Keratinocyte (primary cell): ENCODE measurements around the gene TMEM87B. TPM values are rescaled to one million over a fixed set of nuclear protein-coding genes. Genes with fewer than 3 reads are reported as not detected.
A peak's percentile ranks its signal among the peaks of the same experiment; 100 is the strongest.

Source experiments
- DNase-seq: peaks from one replicate; pipeline ENCODE4 v3.0.0-alpha.2; 2011; ENCODE audit warnings: low read depth, missing footprints, low spot score
- FAIRE-seq: peaks from 2 replicates; lab custom pipeline; 2011; peaks lifted over from hg19 to GRCh38; lab: Jason Lieb, UNC
- H2AFZ ChIP-seq: 2 replicates; pipeline ENCODE4 v1.6.0; 2012; ENCODE audit warnings: low read length, control low read depth, inconsistent platforms; ENCODE audit not compliant: control insufficient read depth
- H3K27ac ChIP-seq: 2 replicates; pipeline ENCODE4 v1.5.1; 2011; ENCODE audit warnings: low read length; ENCODE audit not compliant: control insufficient read depth, insufficient read depth
- H3K27me3 ChIP-seq: 3 replicates; pipeline ENCODE4 v1.6.0; 2011; ENCODE audit warnings: low read length; ENCODE audit not compliant: control insufficient read depth, insufficient read depth; ENCODE audit errors: extremely low read depth
- H3K36me3 ChIP-seq, 2 experiments: 2 replicates in 1 of 2; 3 replicates in 1 of 2; pipeline ENCODE4 v1.5.1; 2011; ENCODE audit warnings: low read length in 2 of 2, mild to moderate bottlenecking in 1 of 2; ENCODE audit not compliant: control insufficient read depth in 2 of 2, insufficient read depth in 2 of 2; ENCODE audit errors: extremely low read depth in 1 of 2
- H3K4me1 ChIP-seq: 3 replicates; pipeline ENCODE4 v1.5.1; 2011; ENCODE audit warnings: low read length; ENCODE audit not compliant: control insufficient read depth, insufficient read depth; ENCODE audit errors: extremely low read depth
- H3K4me2 ChIP-seq: 3 replicates; pipeline ENCODE4 v1.6.0; 2011; ENCODE audit warnings: low read depth, low read length; ENCODE audit not compliant: control insufficient read depth, insufficient read depth; ENCODE audit errors: extremely low read depth
- H3K4me3 ChIP-seq, 3 experiments: fragments of 200-600 bp in 1 of 3; sonication (generic) in 1 of 3; 2 replicates in 2 of 3; 3 replicates in 1 of 3; pipeline ENCODE4 v1.5.1; 2011 to 2016; ENCODE audit warnings: low read length in 3 of 3, mild to moderate bottlenecking in 3 of 3, control low read depth in 2 of 3, inconsistent platforms in 1 of 3, low read depth in 1 of 3, mixed read lengths in 1 of 3, mixed run types in 1 of 3, moderate library complexity in 1 of 3; ENCODE audit not compliant: control insufficient read depth in 2 of 3, insufficient read depth in 2 of 3; ENCODE audit errors: extremely low read depth in 1 of 3
- H3K79me2 ChIP-seq: 2 replicates; pipeline ENCODE4 v1.6.0; 2012; ENCODE audit warnings: low read length; ENCODE audit not compliant: control insufficient read depth, insufficient read depth
- H3K9ac ChIP-seq: 3 replicates; pipeline ENCODE4 v1.6.0; 2011; ENCODE audit warnings: low read length; ENCODE audit not compliant: control insufficient read depth, insufficient read depth; ENCODE audit errors: extremely low read depth
- H3K9me1 ChIP-seq: 3 replicates; pipeline ENCODE4 v1.6.0; 2011; ENCODE audit warnings: low read length; ENCODE audit not compliant: control insufficient read depth, insufficient read depth; ENCODE audit errors: extremely low read depth
- H3K9me3 ChIP-seq: 2 replicates; pipeline ENCODE4 v1.5.1; 2012; ENCODE audit warnings: low read depth, low read length; ENCODE audit not compliant: control insufficient read depth
- H4K20me1 ChIP-seq: 3 replicates; pipeline ENCODE4 v1.6.0; 2011; ENCODE audit warnings: low read length; ENCODE audit not compliant: control insufficient read depth, insufficient read depth; ENCODE audit errors: extremely low read depth
- CTCF ChIP-seq, 3 experiments: IDR thresholded peaks in 1 of 3; conservative IDR thresholded peaks in 1 of 3; optimal IDR thresholded peaks in 1 of 3; 2 replicates in 2 of 3; 3 replicates in 1 of 3; pipeline versions ENCODE3 to v1.5.1; 2011; ENCODE audit warnings: low read length in 3 of 3, mild to moderate bottlenecking in 3 of 3, moderate library complexity in 2 of 3, control low read depth in 1 of 3, inconsistent platforms in 1 of 3; ENCODE audit not compliant: insufficient read depth in 2 of 3; ENCODE audit errors: extremely low read depth in 1 of 3
- EZH2 ChIP-seq: IDR thresholded peaks from one replicate; pipeline ENCODE4 v1.6.1; 2012; ENCODE audit warnings: inconsistent platforms, mild to moderate bottlenecking, low read length, moderate library complexity
- dilution Hi-C: fragments of 300-500 bp; cut with MboI; formaldehyde crosslinking; loops from one replicate; pipeline ENCODE4 v1.7.0; 2020; ENCODE audit warnings: low sequenced_read_pairs; ENCODE audit not compliant: extremely low pct_ligation_motif_present
- polyA plus RNA-seq, 5 experiments: library from polyadenylated mRNA; depleted of rRNA in 3 of 5; stranded (reverse) in 3 of 5; stranded (forward) in 1 of 5; unstranded in 1 of 5; fragments of >200 nt; gene quantifications; 1 replicate in 1 of 5; 2 replicates in 3 of 5; 3 replicates in 1 of 5; pipeline versions ENCODE4 v1.2.1 to v1.2.3, GENCODE V29; 2011 to 2012; ENCODE audit warnings: missing spikeins in 2 of 5, low read depth in 1 of 5, low replicate concordance in 1 of 5

TMEM87B gene
- polyA plus RNA-seq, 1 donor (not counting 4 experiments of a cell fraction or from before 2014, with no cell fraction given): 37.3 TPM

GRCh38 chr2:112150851-112151250 lies 95.8 kb downstream of the TMEM87B start:
- FAIRE-seq (no peak), DNase-seq (no peak)
- H3K27ac ChIP-seq: peak overlapping the region; percentile 19
- H3K4me2 ChIP-seq: peak overlapping the region; percentile 19
- H4K20me1 ChIP-seq: no peaks in the 10 kb centered on the region
- H3K4me3 ChIP-seq: no peak overlapping the region
- dilution Hi-C loops: no loop called here
- H3K9me1 ChIP-seq: no peaks in the 10 kb centered on the region
- TF ChIP-seq CTCF (optimal IDR thresholded peaks at IDR 0.05 in 1 of 3, IDR thresholded peaks at IDR 0.05 in 1 of 3, conservative IDR thresholded peaks at IDR 0.05 in 1 of 3; ENCODE audit: extremely low read depth in 1 of 3, insufficient read depth in 2 of 3, low read length in 3 of 3) (no peak), EZH2 (no peak)
- H3K27me3 ChIP-seq: peaks cover 11% of the 10 kb centered on the region
- no peaks in the 10 kb centered on the region for H3K9me3 ChIP-seq
- H3K79me2 ChIP-seq: no peaks in the 10 kb centered on the region
- no peaks in the 10 kb centered on the region for H3K36me3 ChIP-seq
- H3K9ac ChIP-seq: no peak overlapping the region
- H2AFZ ChIP-seq: peak overlapping the region; percentile 39
- H3K4me1 ChIP-seq: peaks cover 13% of the 10 kb centered on the region

GRCh38 chr2:112151271-112151670 lies 96.2 kb downstream of the TMEM87B start:
- Histone ChIP-seq H3K4me2 (no peak overlapping the region), H3K9me1 (no peaks in the 10 kb centered on the region), H3K36me3 (no peaks in the 10 kb centered on the region), H3K9me3 (no peaks in the 10 kb centered on the region), H2AFZ (no peak overlapping the region), H3K4me3 (no peak overlapping the region), H3K4me1 (peaks cover 13% of the 10 kb centered on the region), H3K27me3 (peaks cover 11% of the 10 kb centered on the region), H3K27ac (no peak overlapping the region), H4K20me1 (no peaks in the 10 kb centered on the region), H3K79me2 (no peaks in the 10 kb centered on the region), H3K9ac (no peak overlapping the region)
- dilution Hi-C loops: no loop called here
- FAIRE-seq (no peak), DNase-seq (no peak)
- no peak for TF ChIP-seq CTCF (optimal IDR thresholded peaks at IDR 0.05 in 1 of 3, IDR thresholded peaks at IDR 0.05 in 1 of 3, conservative IDR thresholded peaks at IDR 0.05 in 1 of 3; ENCODE audit: extremely low read depth in 1 of 3, insufficient read depth in 2 of 3, low read length in 3 of 3)
